Ascending aorta (tissue), 2 donors: ENCODE results near the gene STX18. TPM values are rescaled to one million over a fixed set of nuclear protein-coding genes. Genes with fewer than 3 reads are reported as not detected.

Source experiments
- DNase-seq, 2 donors: peaks; one replicate each; pipeline ENCODE4 v3.0.0-alpha.2; 2019; ENCODE audit warnings: low spot score in 2 of 2
- H3K27ac ChIP-seq, 2 donors: fragments of 200-600 bp; sonication (generic); one replicate each; pipeline ENCODE4 v1.5.1; 2016 to 2017; ENCODE audit warnings: mild to moderate bottlenecking in 1 of 2
- H3K27me3 ChIP-seq: fragments of 200-600 bp; sonication (generic); one replicate; pipeline ENCODE4 v1.5.1; 2017
- H3K36me3 ChIP-seq, 2 donors: fragments of 200-600 bp; sonication (generic); one replicate each; pipeline ENCODE4 v1.5.1; 2016
- H3K4me1 ChIP-seq, 2 donors: fragments of 200-600 bp; sonication (generic); one replicate each; pipeline ENCODE4 v1.5.1; 2016 to 2017; ENCODE audit warnings: mild to moderate bottlenecking in 1 of 2
- H3K4me3 ChIP-seq, 2 donors: fragments of 200-600 bp; sonication (generic); one replicate each; pipeline ENCODE4 v1.5.1; 2016 to 2017; ENCODE audit warnings: mild to moderate bottlenecking in 1 of 2
- H3K9me3 ChIP-seq, 2 donors: fragments of 200-600 bp; sonication (generic); one replicate each; pipeline ENCODE4 v1.5.1; 2016
- CTCF ChIP-seq, 3 experiments: fragments of 200-600 bp in 2 of 3; fragments of 450-650 bp in 1 of 3; sonication (generic) in 2 of 3; IDR thresholded peaks; one replicate each; pipeline ENCODE4 v1.5.1; 2016 to 2019; ENCODE audit warnings: antibody characterized with exemption in 3 of 3, mild to moderate bottlenecking in 1 of 3, moderate library complexity in 1 of 3
- intact Hi-C: fragments of 100-400 bp; cut with DNase I; formaldehyde crosslinking; loops from one replicate; pipeline ENCODE4 v1.15.1; 2023
- total RNA-seq: library from RNA; depleted of rRNA; stranded (reverse); fragments of >200 nt; gene quantifications from one replicate; pipeline ENCODE4 v1.1.0, GENCODE V29; 2016

The STX18 gene
- total RNA-seq, 1 donor from 2014 or later: 28.2 TPM

- TF ChIP-seq CTCF (IDR thresholded peaks at IDR 0.05): no peak
- Histone ChIP-seq H3K4me1 (no peaks in the 10 kb centered on the region), H3K36me3 (peaks cover 46 to 79% of the 10 kb centered on the region in 2 donors), H3K9me3 (no peaks in the 10 kb centered on the region), H3K4me3 (no peak overlapping the region), H3K27me3 (no peaks in the 10 kb centered on the region), H3K27ac (no peak overlapping the region)
- DNase-seq: no peak
- intact Hi-C loops: no loop called here
Measured at GRCh38 chr4:4421356-4421755, 120.5 kb downstream of the STX18 start.

GRCh38 chr4:4420421-4420820 is 121.4 kb downstream of the STX18 start:
- Histone ChIP-seq H3K27ac (no peak overlapping the region), H3K4me3 (no peak overlapping the region), H3K27me3 (no peaks in the 10 kb centered on the region), H3K9me3 (no peaks in the 10 kb centered on the region), H3K36me3 (peaks cover 49 to 77% of the 10 kb centered on the region in 2 donors), H3K4me1 (no peaks in the 10 kb centered on the region)
- intact Hi-C loops: no loop called here
- TF ChIP-seq CTCF (IDR thresholded peaks at IDR 0.05): no peak
- peak in 1 of 2 donors; percentile 50 for DNase-seq

GRCh38 chr4:4419896-4420295 is 122.0 kb downstream of the STX18 start:
- TF ChIP-seq CTCF (IDR thresholded peaks at IDR 0.05): no peak
- intact Hi-C loops: no loop called here
- H3K36me3 ChIP-seq: peaks cover 49 to 74% of the 10 kb centered on the region in 2 donors
- no peak overlapping the region for H3K27ac ChIP-seq
- no peak for DNase-seq
- H3K9me3 ChIP-seq: no peaks in the 10 kb centered on the region
- no peaks in the 10 kb centered on the region for H3K27me3 ChIP-seq
- no peak overlapping the region for H3K4me3 ChIP-seq
- H3K4me1 ChIP-seq: no peaks in the 10 kb centered on the region

- Histone ChIP-seq H3K9me3 (no peaks in the 10 kb centered on the region), H3K4me3 (no peak overlapping the region), H3K4me1 (no peaks in the 10 kb centered on the region), H3K27me3 (no peaks in the 10 kb centered on the region), H3K36me3 (peaks cover 43 to 64% of the 10 kb centered on the region in 2 donors), H3K27ac (no peak overlapping the region)
- intact Hi-C loops: no loop called here
- TF ChIP-seq CTCF (IDR thresholded peaks at IDR 0.05): no peak
- no peak for DNase-seq
Measured at GRCh38 chr4:4418676-4419390, 123.0 kb downstream of the STX18 start.

- Histone ChIP-seq H3K4me3 (no peak overlapping the region), H3K4me1 (no peaks in the 10 kb centered on the region), H3K27me3 (no peaks in the 10 kb centered on the region), H3K27ac (no peak overlapping the region), H3K36me3 (peaks cover 38 to 56% of the 10 kb centered on the region in 2 donors), H3K9me3 (no peaks in the 10 kb centered on the region)
- DNase-seq: no peak
- intact Hi-C loops: no loop called here
- TF ChIP-seq CTCF (IDR thresholded peaks at IDR 0.05): no peak
Measured at GRCh38 chr4:4417886-4418285, 124.0 kb downstream of the STX18 start.
